Liver (tissue), 9 donors: ENCODE data around the gene HOXB9. TPM values are rescaled to one million over a fixed set of nuclear protein-coding genes. Genes with fewer than 3 reads are reported as not detected.

Experiments used
- DNase-seq: peaks from one replicate; pipeline ENCODE4 v3.0.0-alpha.2; 2017; ENCODE audit warnings: low spot score
- H3K27ac ChIP-seq, 2 donors: one replicate each; pipeline ENCODE4 v1.7.0; 2013; ENCODE audit warnings: inconsistent platforms in 2 of 2, low read length in 2 of 2, control low read depth in 1 of 2, low read depth in 1 of 2, mild to moderate bottlenecking in 1 of 2
- H3K27me3 ChIP-seq, 4 donors: one replicate each; pipeline versions ENCODE4 v1.6.1 to v1.7.0; 2013; ENCODE audit warnings: low read length in 3 of 4, inconsistent platforms in 1 of 4, mild to moderate bottlenecking in 1 of 4, moderate library complexity in 1 of 4; ENCODE audit not compliant: control insufficient read depth in 4 of 4, insufficient read depth in 4 of 4
- H3K36me3 ChIP-seq, 4 donors: one replicate each; pipeline versions ENCODE4 v1.6.1 to v1.7.0; 2013; ENCODE audit warnings: low read length in 3 of 4, mild to moderate bottlenecking in 3 of 4, low read depth in 1 of 4, moderate library complexity in 1 of 4; ENCODE audit not compliant: control insufficient read depth in 4 of 4, insufficient read depth in 3 of 4
- H3K4me1 ChIP-seq, 4 donors: one replicate each; pipeline versions ENCODE4 v1.6.1 to v1.7.0; 2013; ENCODE audit warnings: low read length in 3 of 4, mild to moderate bottlenecking in 3 of 4, moderate library complexity in 1 of 4; ENCODE audit not compliant: control insufficient read depth in 4 of 4, insufficient read depth in 4 of 4
- H3K4me3 ChIP-seq, 3 donors: one replicate each; pipeline versions ENCODE4 v1.6.1 to v1.7.0; 2013; ENCODE audit warnings: low read length in 3 of 3, control low read depth in 1 of 3, low read depth in 1 of 3, mild to moderate bottlenecking in 1 of 3
- H3K9ac ChIP-seq, 2 donors: one replicate each; pipeline ENCODE4 v1.7.0; 2013; ENCODE audit warnings: low read length in 2 of 2, mild to moderate bottlenecking in 2 of 2, moderate library complexity in 2 of 2, control low read depth in 1 of 2, low read depth in 1 of 2
- H3K9me3 ChIP-seq, 4 donors: one replicate each; pipeline versions ENCODE4 v1.6.1 to v1.7.0; 2013; ENCODE audit warnings: low read length in 3 of 4; ENCODE audit not compliant: control insufficient read depth in 4 of 4
- ATF3 ChIP-seq: IDR thresholded peaks from 2 replicates; pipeline ENCODE4 v1.6.1; 2016; ENCODE audit warnings: antibody characterized with exemption
- EGR1 ChIP-seq, 2 donors: IDR thresholded peaks; 2 replicates each; pipeline ENCODE4 v1.6.1; 2016 to 2018; ENCODE audit warnings: antibody characterized with exemption in 2 of 2, low read depth in 2 of 2
- FOXA1 ChIP-seq: IDR thresholded peaks from 2 replicates; pipeline ENCODE4 v1.6.1; 2016; ENCODE audit warnings: antibody characterized with exemption
- FOXA2 ChIP-seq: IDR thresholded peaks from 2 replicates; pipeline ENCODE4 v1.6.1; 2016; ENCODE audit warnings: antibody characterized with exemption
- GABPA ChIP-seq, 2 donors: IDR thresholded peaks in 1 of 2; conservative IDR thresholded peaks in 1 of 2; 2 replicates each; pipeline ENCODE4 v1.6.1; 2016; ENCODE audit warnings: antibody characterized with exemption in 2 of 2, mild to moderate bottlenecking in 1 of 2, moderate library complexity in 1 of 2
- HNF4A ChIP-seq, 2 donors: conservative IDR thresholded peaks; 2 replicates each; pipeline ENCODE4 v1.6.1; 2016; ENCODE audit warnings: antibody characterized with exemption in 2 of 2, mild to moderate bottlenecking in 2 of 2
- HNF4G ChIP-seq: IDR thresholded peaks from 2 replicates; pipeline ENCODE4 v1.6.1; 2016; ENCODE audit warnings: antibody characterized with exemption
- JUND ChIP-seq, 2 donors: IDR thresholded peaks; 2 replicates each; pipeline ENCODE4 v1.6.1; 2016; ENCODE audit warnings: antibody characterized with exemption in 2 of 2
- MAX ChIP-seq: IDR thresholded peaks from 2 replicates; pipeline ENCODE4 v1.6.1; 2016; ENCODE audit warnings: antibody characterized with exemption
- NR2F2 ChIP-seq: IDR thresholded peaks from 2 replicates; pipeline ENCODE4 v1.6.1; 2016; ENCODE audit warnings: antibody characterized with exemption
- RAD21 ChIP-seq, 2 donors: IDR thresholded peaks; 2 replicates each; pipeline ENCODE4 v1.6.1; 2016; ENCODE audit warnings: antibody characterized with exemption in 2 of 2, mild to moderate bottlenecking in 2 of 2
- REST ChIP-seq: IDR thresholded peaks from 2 replicates; pipeline ENCODE4 v1.6.1; 2016; ENCODE audit warnings: antibody characterized with exemption, mild to moderate bottlenecking
- RXRA ChIP-seq, 2 donors: IDR thresholded peaks; 2 replicates each; pipeline ENCODE4 v1.6.1; 2017 to 2018; ENCODE audit warnings: antibody characterized with exemption in 2 of 2, mild to moderate bottlenecking in 1 of 2
- SP1 ChIP-seq: IDR thresholded peaks from 2 replicates; pipeline ENCODE4 v1.6.1; 2018; ENCODE audit warnings: antibody characterized with exemption, mild to moderate bottlenecking
- TAF1 ChIP-seq: conservative IDR thresholded peaks from 2 replicates; pipeline ENCODE4 v1.6.1; 2016; ENCODE audit warnings: antibody characterized with exemption, mild to moderate bottlenecking
- YY1 ChIP-seq: IDR thresholded peaks from 2 replicates; pipeline ENCODE4 v1.6.1; 2016; ENCODE audit warnings: antibody characterized with exemption, mild to moderate bottlenecking
- ZBTB33 ChIP-seq: IDR thresholded peaks from 2 replicates; pipeline ENCODE4 v1.6.1; 2016; ENCODE audit warnings: antibody characterized with exemption
- WGBS: extraction: QIAGEN DNeasy Blood & Tissue Kit; methylation state at CpG from one replicate; pipeline ENCODE4 v1.1.7; 2013; 5-methylcytosine and 5-hydroxymethylcytosine counted together
- polyA plus RNA-seq, 2 donors: library from polyadenylated mRNA; stranded (reverse) in 1 of 2; unstranded in 1 of 2; fragments of 200-250 nt in 1 of 2; fragments of >200 nt in 1 of 2; fragmentation: Nextera tagmentation in 1 of 2; extraction: Ambion mirVana in 1 of 2; gene quantifications; one replicate each; pipeline versions ENCODE4 v1.2.1 to v1.2.3, GENCODE V29; 2013 to 2015
- total RNA-seq, 2 donors: library from RNA; depleted of rRNA; stranded (reverse); fragments of >200 nt; gene quantifications; one replicate each; pipeline ENCODE4 v1.2.3, GENCODE V29; 2014
- donor health status: healthy.
- donor health status: healthy.
- donor health status: healthy.
- donor health status: healthy.
- donor health status: healthy.

HOXB9 gene
- total and polyA plus RNA-seq, 4 donors = not detected

GRCh38 chr17:48639136-48639535, 13.0 kb upstream of the HOXB9 start:
- Histone ChIP-seq H3K4me1 (no peaks in the 10 kb centered on the region), H3K27me3 (peaks cover 22 to 51% (median 25%) of the 10 kb centered on the region in 4 donors), H3K4me3 (no peak overlapping the region), H3K36me3 (no peaks in the 10 kb centered on the region), H3K9ac (no peak overlapping the region), H3K9me3 (no peaks in the 10 kb centered on the region), H3K27ac (no peak overlapping the region)
- TF ChIP-seq SP1 (no peak), FOXA1 (no peak), ZBTB33 (no peak), TAF1 (no peak), YY1 (no peak), RXRA (IDR thresholded peaks at IDR 0.05) (no peak), EGR1 (IDR thresholded peaks at IDR 0.05; ENCODE audit: low read depth in 2 of 2) (no peak), REST (no peak), HNF4A (conservative IDR thresholded peaks at IDR 0.05) (no peak), FOXA2 (no peak), MAX (no peak), JUND (IDR thresholded peaks at IDR 0.05) (no peak)
- no peak for DNase-seq
- WGBS = 19% methylated on average over 5 of the region's 5 CpGs

GRCh38 chr17:48637323-48638260, 11.4 kb upstream of the HOXB9 start:
- Histone ChIP-seq H3K36me3 (no peaks in the 10 kb centered on the region), H3K9ac (no peak overlapping the region), H3K27ac (no peak overlapping the region), H3K4me3 (no peak overlapping the region), H3K4me1 (peaks cover 0 to 3% (median 0%) of the 10 kb centered on the region in 4 donors), H3K9me3 (no peaks in the 10 kb centered on the region), H3K27me3 (peaks cover 24 to 51% (median 26%) of the 10 kb centered on the region in 4 donors)
- DNase-seq = no peak
- TF ChIP-seq ZBTB33 = no peak
- no peak for TF ChIP-seq RAD21 (IDR thresholded peaks at IDR 0.05)
- TF ChIP-seq GABPA (IDR thresholded peaks at IDR 0.05 in 1 of 2, conservative IDR thresholded peaks at IDR 0.05 in 1 of 2) = no peak
- TF ChIP-seq JUND (IDR thresholded peaks at IDR 0.05) = no peak
- no peak for TF ChIP-seq HNF4G
- TF ChIP-seq HNF4A (conservative IDR thresholded peaks at IDR 0.05) = no peak
- TF ChIP-seq RXRA (IDR thresholded peaks at IDR 0.05) = no peak
- no peak for TF ChIP-seq NR2F2
- no peak for TF ChIP-seq SP1
- TF ChIP-seq ATF3 = no peak
- TF ChIP-seq EGR1 (IDR thresholded peaks at IDR 0.05; ENCODE audit: low read depth in 2 of 2) = no peak
- no peak for TF ChIP-seq TAF1
- TF ChIP-seq MAX = no peak
- TF ChIP-seq REST = no peak
- 28% methylated on average over 18 of the region's 18 CpGs for WGBS
